Astrocyte (in vitro differentiated cells and primary cell): ENCODE data around the gene DIDO1. TPM values are rescaled to one million over a fixed set of nuclear protein-coding genes. Genes with fewer than 3 reads are reported as not detected.
A peak's percentile ranks its signal among the peaks of the same experiment; 100 is the strongest.

Experiments
- DNase-seq: peaks from one replicate; pipeline ENCODE4 v3.0.0-alpha.2; 2010; ENCODE audit warnings: low read depth
- FAIRE-seq: peaks from 2 replicates; lab custom pipeline; 2011; peaks lifted over from hg19 to GRCh38; lab: Jason Lieb, UNC
- H2AFZ ChIP-seq: 2 replicates; pipeline ENCODE4 v1.6.0; 2012; ENCODE audit warnings: low read depth, low read length, inconsistent platforms
- H3K27ac ChIP-seq: 2 replicates; pipeline ENCODE4 v1.5.1; 2011; ENCODE audit warnings: low read depth, low read length, inconsistent platforms
- H3K27me3 ChIP-seq: 2 replicates; pipeline ENCODE4 v1.6.0; 2011; ENCODE audit warnings: low read length, inconsistent platforms; ENCODE audit not compliant: insufficient read depth
- H3K36me3 ChIP-seq: 2 replicates; pipeline ENCODE4 v1.5.1; 2011; ENCODE audit warnings: low read length, inconsistent platforms; ENCODE audit not compliant: insufficient read depth
- H3K4me1 ChIP-seq: 2 replicates; pipeline ENCODE4 v1.5.1; 2011; ENCODE audit warnings: low read length, inconsistent platforms; ENCODE audit not compliant: insufficient read depth
- H3K4me2 ChIP-seq: 2 replicates; pipeline ENCODE4 v1.6.0; 2012; ENCODE audit warnings: low read length, inconsistent platforms
- H3K4me3 ChIP-seq: 2 replicates; pipeline ENCODE4 v1.5.1; 2011; ENCODE audit warnings: low read depth, mild to moderate bottlenecking, low read length, inconsistent platforms; ENCODE audit not compliant: insufficient read depth
- H3K79me2 ChIP-seq: 2 replicates; pipeline ENCODE4 v1.6.0; 2012; ENCODE audit warnings: mild to moderate bottlenecking, low read length, inconsistent platforms; ENCODE audit not compliant: insufficient read depth
- H3K9ac ChIP-seq: 2 replicates; pipeline ENCODE4 v1.6.0; 2012; ENCODE audit warnings: mild to moderate bottlenecking, low read length, inconsistent platforms
- H3K9me3 ChIP-seq: 2 replicates; pipeline ENCODE4 v1.5.1; 2012; ENCODE audit warnings: low read depth, mild to moderate bottlenecking, low read length, inconsistent platforms; ENCODE audit not compliant: insufficient read depth
- H4K20me1 ChIP-seq: 2 replicates; pipeline ENCODE4 v1.6.0; 2012; ENCODE audit warnings: low read length, inconsistent platforms; ENCODE audit not compliant: insufficient read depth
- H3K27ac Mint-ChIP-seq: one replicate; pipeline ENCODE4 v1.8.0; 2021; ENCODE audit warnings: mild to moderate bottlenecking, mixed read lengths; ENCODE audit not compliant: unreplicated experiment
- H3K27me3 Mint-ChIP-seq: one replicate; pipeline ENCODE4 v1.8.0; 2021; ENCODE audit warnings: low read depth, mixed read lengths; ENCODE audit not compliant: unreplicated experiment
- H3K36me3 Mint-ChIP-seq: one replicate; pipeline ENCODE4 v1.8.0; 2021; ENCODE audit warnings: low read depth, mixed read lengths; ENCODE audit not compliant: unreplicated experiment
- H3K4me1 Mint-ChIP-seq: one replicate; pipeline ENCODE4 v1.8.0; 2021; ENCODE audit warnings: low read depth, mixed read lengths; ENCODE audit not compliant: unreplicated experiment
- H3K4me3 Mint-ChIP-seq: one replicate; pipeline ENCODE4 v1.8.0; 2021; ENCODE audit warnings: mild to moderate bottlenecking, moderate library complexity, mixed read lengths; ENCODE audit not compliant: unreplicated experiment
- H3K9me3 Mint-ChIP-seq: one replicate; pipeline ENCODE4 v1.8.0; 2021; ENCODE audit warnings: mild to moderate bottlenecking, mixed read lengths; ENCODE audit not compliant: unreplicated experiment
- CTCF ChIP-seq: IDR thresholded peaks from 2 replicates; pipeline ENCODE4 v1.5.1; 2011; ENCODE audit warnings: low read depth, mild to moderate bottlenecking, inconsistent platforms, low read length, moderate library complexity; ENCODE audit not compliant: insufficient read depth
- EZH2 ChIP-seq: IDR thresholded peaks from 2 replicates; pipeline ENCODE4 v1.6.1; 2012; ENCODE audit warnings: mild to moderate bottlenecking, low read length, inconsistent platforms; ENCODE audit not compliant: insufficient read depth
- total RNA-seq: library from RNA; stranded (reverse); gene quantifications from 2 replicates; pipeline ENCODE4 v1.2.1, GENCODE V29; 2021

Gene DIDO1
- total RNA-seq, 1 donor from 2014 or later: 39.0 TPM

GRCh38 chr20:62852841-62853240 lies 73.5 kb downstream of the DIDO1 start:
- DNase-seq: no peak
- peaks cover 2% of the 10 kb centered on the region for H3K4me1 Mint-ChIP-seq
- H3K27ac Mint-ChIP-seq: no peak overlapping the region
- H3K27me3 Mint-ChIP-seq: no peaks in the 10 kb centered on the region
- TF ChIP-seq EZH2 (no peak), CTCF (no peak)
- no peak overlapping the region for H2AFZ ChIP-seq
- no peaks in the 10 kb centered on the region for H3K9me3 ChIP-seq
- H3K79me2 ChIP-seq: peaks cover 4% of the 10 kb centered on the region
- FAIRE-seq: no peak
- no peaks in the 10 kb centered on the region for H3K27me3 ChIP-seq
- H3K9ac ChIP-seq: no peak overlapping the region
- H3K4me2 ChIP-seq: no peak overlapping the region
- no peaks in the 10 kb centered on the region for H3K9me3 Mint-ChIP-seq
- no peak overlapping the region for H3K4me3 ChIP-seq
- H3K36me3 ChIP-seq: peaks cover 15% of the 10 kb centered on the region
- H3K4me3 Mint-ChIP-seq: no peak overlapping the region
- H3K4me1 ChIP-seq: no peaks in the 10 kb centered on the region
- peaks cover 15% of the 10 kb centered on the region for H3K36me3 Mint-ChIP-seq
- H4K20me1 ChIP-seq: peaks cover 40% of the 10 kb centered on the region
- no peak overlapping the region for H3K27ac ChIP-seq

DNA sequence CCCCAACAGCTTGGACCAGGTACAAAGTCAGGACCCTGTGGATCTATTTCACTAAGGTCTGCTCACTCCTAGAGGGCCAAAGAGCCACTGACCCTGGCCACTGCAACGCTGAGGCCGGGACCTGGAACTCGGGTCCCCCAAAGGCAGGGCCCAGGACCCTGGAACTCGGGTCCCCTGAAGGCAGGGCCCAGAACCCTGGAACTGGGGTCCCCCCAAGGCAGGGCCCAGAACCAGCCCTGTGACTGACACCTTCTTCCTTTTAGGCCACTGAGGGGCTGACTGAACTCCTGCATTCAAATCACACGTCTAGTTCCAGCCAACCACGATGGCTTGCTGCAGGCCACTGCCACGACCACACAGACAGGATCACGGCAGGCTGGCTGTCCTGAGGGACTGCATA lies 74.1 kb downstream of the DIDO1 start:
- no peaks in the 10 kb centered on the region for H3K27me3 ChIP-seq
- H3K4me1 ChIP-seq: no peaks in the 10 kb centered on the region
- no peaks in the 10 kb centered on the region for H3K9me3 ChIP-seq
- no peak overlapping the region for H3K27ac Mint-ChIP-seq
- H3K27ac ChIP-seq: no peak overlapping the region
- H4K20me1 ChIP-seq: peaks cover 38% of the 10 kb centered on the region
- H3K79me2 ChIP-seq: peaks cover 4% of the 10 kb centered on the region
- TF ChIP-seq EZH2 (no peak), CTCF (no peak)
- no peak overlapping the region for H3K4me2 ChIP-seq
- H3K27me3 Mint-ChIP-seq: no peaks in the 10 kb centered on the region
- H3K4me3 Mint-ChIP-seq: no peak overlapping the region
- H3K4me1 Mint-ChIP-seq: peaks cover 2% of the 10 kb centered on the region
- peaks cover 14% of the 10 kb centered on the region for H3K36me3 Mint-ChIP-seq
- DNase-seq (no peak), FAIRE-seq (no peak)
- no peak overlapping the region for H3K4me3 ChIP-seq
- no peak overlapping the region for H2AFZ ChIP-seq
- no peaks in the 10 kb centered on the region for H3K9me3 Mint-ChIP-seq
- H3K9ac ChIP-seq: no peak overlapping the region
- peaks cover 15% of the 10 kb centered on the region for H3K36me3 ChIP-seq

DNA sequence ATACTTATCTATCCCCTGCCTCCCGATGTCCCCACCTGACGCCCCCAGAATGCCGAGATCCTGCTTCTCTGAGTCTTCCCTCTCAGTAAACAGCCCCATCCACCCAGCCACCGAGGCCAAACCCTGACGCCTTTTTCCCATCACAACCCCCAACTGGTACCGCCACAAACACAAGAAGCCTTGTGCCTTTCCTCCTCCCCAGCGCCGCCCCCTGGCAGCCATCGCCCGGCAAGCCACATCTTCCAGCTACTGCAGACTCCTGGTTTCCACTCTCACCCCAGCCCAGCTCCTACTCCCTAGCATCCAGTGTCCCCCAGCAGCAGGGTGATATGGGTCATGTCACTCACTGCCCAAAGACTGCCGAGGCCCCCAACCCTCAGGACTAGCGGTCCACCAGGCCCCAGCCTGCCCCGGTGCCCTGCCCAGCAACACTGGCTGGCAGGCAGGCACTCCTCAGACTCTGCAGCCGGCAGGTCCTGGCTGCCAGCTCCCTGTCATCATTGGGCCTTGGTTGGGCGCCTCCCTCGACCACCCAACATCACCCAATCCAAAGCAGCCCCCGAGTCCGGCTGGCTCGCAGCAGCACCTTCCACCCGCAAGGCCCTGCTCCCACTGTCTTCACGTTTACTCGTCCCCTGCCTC lies 75.9 kb downstream of the DIDO1 start:
- Histone ChIP-seq H2AFZ (no peak overlapping the region), H4K20me1 (peaks cover 32% of the 10 kb centered on the region), H3K79me2 (peaks cover 4% of the 10 kb centered on the region), H3K36me3 (peaks cover 15% of the 10 kb centered on the region), H3K9ac (no peak overlapping the region), H3K4me3 (no peak overlapping the region), H3K4me1 (no peaks in the 10 kb centered on the region), H3K27ac (no peak overlapping the region), H3K4me2 (no peak overlapping the region), H3K9me3 (no peaks in the 10 kb centered on the region), H3K27me3 (no peaks in the 10 kb centered on the region)
- peak overlapping the region; percentile 47 for H3K27ac Mint-ChIP-seq
- TF ChIP-seq EZH2 (no peak), CTCF (no peak)
- no peaks in the 10 kb centered on the region for H3K9me3 Mint-ChIP-seq
- DNase-seq (no peak), FAIRE-seq (no peak)
- peak overlapping the region; percentile 57 for H3K4me3 Mint-ChIP-seq
- H3K36me3 Mint-ChIP-seq: peaks cover 10% of the 10 kb centered on the region
- peaks cover 8% of the 10 kb centered on the region for H3K4me1 Mint-ChIP-seq
- H3K27me3 Mint-ChIP-seq: no peaks in the 10 kb centered on the region
